ENCODE results near the gene MLST8.

The MLST8 gene

GRCh38 chr16:2173916-2174315, 31.3 kb upstream of the MLST8 start:
- no peak for DNase-seq

GRCh38 chr16:2174396-2175131, 30.7 kb upstream of the MLST8 start:
- DNase-seq: no peak

- DNase-seq: no peak
Observed at GRCh38 chr16:2175454-2175853, 29.8 kb upstream of the MLST8 start.

- no peak for DNase-seq
Observed at GRCh38 chr16:2176047-2176446, 29.2 kb upstream of the MLST8 start.

- DNase-seq: no peak
Observed at GRCh38 chr16:2177101-2177500, 28.2 kb upstream of the MLST8 start.

- no peak for DNase-seq
Observed at GRCh38 chr16:2177561-2177960, 27.7 kb upstream of the MLST8 start.

GRCh38 chr16:2178321-2179106, 26.7 kb upstream of the MLST8 start:
- no peak for DNase-seq

- no peak for DNase-seq
Observed at GRCh38 chr16:2179107-2179501, 26.1 kb upstream of the MLST8 start.

- DNase-seq: no peak
Observed at GRCh38 chr16:2179576-2179975, 25.7 kb upstream of the MLST8 start.

- DNase-seq: no peak
Observed at GRCh38 chr16:2180461-2180860, 24.8 kb upstream of the MLST8 start.

- no peak for DNase-seq
Observed at GRCh38 chr16:2180962-2181923, 24.0 kb upstream of the MLST8 start.

- DNase-seq: no peak
Observed at GRCh38 chr16:2181952-2182351, 23.3 kb upstream of the MLST8 start.

GRCh38 chr16:2183671-2184070, 21.6 kb upstream of the MLST8 start:
- DNase-seq: no peak

- DNase-seq: no peak
Observed at GRCh38 chr16:2184346-2184745, 20.9 kb upstream of the MLST8 start.

- DNase-seq: no peak
Observed at GRCh38 chr16:2184962-2185361, 20.3 kb upstream of the MLST8 start.

GRCh38 chr16:2186064-2186463, 19.2 kb upstream of the MLST8 start:
- no peak for DNase-seq

- DNase-seq: no peak
Observed at GRCh38 chr16:2186505-2186904, 18.7 kb upstream of the MLST8 start.

- no peak for DNase-seq
Observed at GRCh38 chr16:2187212-2187611, 18.0 kb upstream of the MLST8 start.

GRCh38 chr16:2188395-2188794, 16.9 kb upstream of the MLST8 start:
- no peak for DNase-seq

GRCh38 chr16:2189252-2189893, 15.9 kb upstream of the MLST8 start:
- no peak for DNase-seq

- DNase-seq: no peak
Observed at GRCh38 chr16:2190002-2190658, 15.1 kb upstream of the MLST8 start.

Measured in DMS 273 treated with DMSO at 0.1 percent for 48 hours (cell line).